Measurements from ENCODE around the gene FAM219B. TPM values are rescaled to one million over a fixed set of nuclear protein-coding genes. Genes with fewer than 3 reads are reported as not detected.
A peak's percentile ranks its signal among the peaks of the same experiment; 100 is the strongest.

Gene FAM219B
- total RNA-seq (10 to 100 TPM; 15.3 to 15.6 TPM), polyA plus RNA-seq (1 to 10 TPM; 7.5 to 9.0 TPM)

- WGBS = under 1% methylated on average over 74 of the region's 74 CpGs
- peaks cover 0 to 16% (median 7%) of the 10 kb centered on the region in 4 donors for H3K36me3 ChIP-seq (ENCODE audit: control insufficient read depth in 4 of 4, insufficient read depth in 3 of 4, low read depth in 1 of 4, low read length in 3 of 4)
These were observed at the start of gene FAM219B for GRCh38 chr15:74906450-74907162. Gene FAM219B, minus strand, starts transcription at chr15:74906851. Its CDS starts 51 bp downstream, at chr15:74906800.

GRCh38 chr15:74955796-74956647 lies 49.4 kb upstream of the FAM219B start:
- H3K9ac ChIP-seq (ENCODE audit: low read depth in 1 of 2, low read length in 2 of 2) = peak overlapping the region in 1 of 2 donors; percentile 60
- peak overlapping the region; percentile 68 to 69 for H3K27ac ChIP-seq (ENCODE audit: low read depth in 1 of 2, low read length in 2 of 2)
- no peaks in the 10 kb centered on the region for H3K36me3 ChIP-seq (ENCODE audit: control insufficient read depth in 4 of 4, insufficient read depth in 3 of 4, low read depth in 1 of 4, low read length in 3 of 4)
- peak; percentile 64 for DNase-seq (ENCODE audit: low spot score)
- H3K4me1 ChIP-seq (ENCODE audit: control insufficient read depth in 4 of 4, insufficient read depth in 4 of 4, low read length in 3 of 4) = peaks cover 17 to 28% (median 23%) of the 10 kb centered on the region in 4 donors
- H3K27me3 ChIP-seq (ENCODE audit: control insufficient read depth in 4 of 4, insufficient read depth in 4 of 4, low read length in 3 of 4) = peaks cover 0 to 7% (median 4%) of the 10 kb centered on the region in 4 donors
- TF ChIP-seq CTCF (IDR thresholded peaks at IDR 0.05; ENCODE audit: low read depth, low read length, missing input control) = peak; percentile 14
- TF ChIP-seq TAF1 (conservative IDR thresholded peaks at IDR 0.05) = no peak
- peak overlapping the region; percentile 54 to 65 (median 62) for H3K4me3 ChIP-seq (ENCODE audit: low read depth in 1 of 3, low read length in 3 of 3)
- H3K9me3 ChIP-seq (ENCODE audit: control insufficient read depth in 4 of 4, low read length in 3 of 4) = no peaks in the 10 kb centered on the region
- 14% methylated on average over 88 of the region's 88 CpGs for WGBS

More at GRCh38 chr15:74906450-74907162, at the start of gene FAM219B:
- Histone ChIP-seq H3K27me3 (ENCODE audit: control insufficient read depth in 4 of 4, insufficient read depth in 4 of 4, low read length in 3 of 4) (no peaks in the 10 kb centered on the region), H3K9me3 (ENCODE audit: control insufficient read depth in 4 of 4, low read length in 3 of 4) (no peaks in the 10 kb centered on the region), H3K4me3 (ENCODE audit: low read depth in 1 of 3, low read length in 3 of 3) (peak within 1 kb of the TSS; percentile 67 to 94 (median 80)), H3K4me1 (ENCODE audit: control insufficient read depth in 4 of 4, insufficient read depth in 4 of 4, low read length in 3 of 4) (peaks cover 3 to 19% (median 17%) of the 10 kb centered on the region in 4 donors), H3K27ac (ENCODE audit: low read depth in 1 of 2, low read length in 2 of 2) (peak within 1 kb of the TSS; percentile 83 to 90), H3K9ac (ENCODE audit: low read depth in 1 of 2, low read length in 2 of 2) (peak within 1 kb of the TSS; percentile 54 to 79)
- peak; percentile 89 for DNase-seq (ENCODE audit: low spot score)
- TF ChIP-seq YY1 (IDR thresholded peaks at IDR 0.05) = peak; percentile 98
- peak in 1 of 2 donors; percentile 7 for TF ChIP-seq RXRA (IDR thresholded peaks at IDR 0.05)
- TF ChIP-seq ZBTB33 (IDR thresholded peaks at IDR 0.05) = no peak
- TF ChIP-seq MAX (IDR thresholded peaks at IDR 0.05) = no peak
- TF ChIP-seq ATF3 (IDR thresholded peaks at IDR 0.05) = no peak
- no peak for TF ChIP-seq FOXA2 (IDR thresholded peaks at IDR 0.05)

GRCh38 chr15:74955017-74955416 lies 48.4 kb upstream of the FAM219B start:
- WGBS = 73% methylated on average over 8 of the region's 8 CpGs
- H3K4me3 ChIP-seq (ENCODE audit: low read depth in 1 of 3, low read length in 3 of 3) = peak overlapping the region in 2 of 3 donors; percentile 2 to 65
- H3K9ac ChIP-seq (ENCODE audit: low read depth in 1 of 2, low read length in 2 of 2) = peak overlapping the region in 1 of 2 donors; percentile 38
- H3K36me3 ChIP-seq (ENCODE audit: control insufficient read depth in 4 of 4, insufficient read depth in 3 of 4, low read depth in 1 of 4, low read length in 3 of 4) = no peaks in the 10 kb centered on the region
- H3K27ac ChIP-seq (ENCODE audit: low read depth in 1 of 2, low read length in 2 of 2) = peak overlapping the region; percentile 19
- H3K4me1 ChIP-seq (ENCODE audit: control insufficient read depth in 4 of 4, insufficient read depth in 4 of 4, low read length in 3 of 4) = peaks cover 17 to 31% (median 23%) of the 10 kb centered on the region in 4 donors
- no peaks in the 10 kb centered on the region for H3K9me3 ChIP-seq (ENCODE audit: control insufficient read depth in 4 of 4, low read length in 3 of 4)
- DNase-seq (ENCODE audit: low spot score) = no peak
- peaks cover 0 to 7% (median 4%) of the 10 kb centered on the region in 4 donors for H3K27me3 ChIP-seq (ENCODE audit: control insufficient read depth in 4 of 4, insufficient read depth in 4 of 4, low read length in 3 of 4)
- no peak for TF ChIP-seq RAD21 (IDR thresholded peaks at IDR 0.05)
- no peak for TF ChIP-seq TAF1 (conservative IDR thresholded peaks at IDR 0.05)
- no peak for TF ChIP-seq ATF3 (IDR thresholded peaks at IDR 0.05)
- TF ChIP-seq MAX (IDR thresholded peaks at IDR 0.05) = no peak
- no peak for TF ChIP-seq SP1 (IDR thresholded peaks at IDR 0.05)
- TF ChIP-seq NR2F2 (IDR thresholded peaks at IDR 0.05) = no peak
- no peak for TF ChIP-seq FOXA1 (IDR thresholded peaks at IDR 0.05)
- no peak for TF ChIP-seq RXRA (IDR thresholded peaks at IDR 0.05)
- no peak for TF ChIP-seq EGR1 (IDR thresholded peaks at IDR 0.05; ENCODE audit: low read depth in 2 of 2)
- no peak for TF ChIP-seq ZBTB33 (IDR thresholded peaks at IDR 0.05)
- TF ChIP-seq JUND (IDR thresholded peaks at IDR 0.05) = no peak
- no peak for TF ChIP-seq HNF4G (IDR thresholded peaks at IDR 0.05)

Data from liver (tissue), 9 donors.